ENCODE measurements around the gene HYKK. TPM values are rescaled to one million over a fixed set of nuclear protein-coding genes. Genes with fewer than 3 reads are reported as not detected.
A peak's percentile ranks its signal among the peaks of the same experiment; 100 is the strongest.

Gene HYKK
- total RNA-seq, 1 experiment from 2014 or later: 6.9 TPM

GRCh38 chr15:78502641-78503040 is 4.7 kb upstream of the HYKK start:
- Histone ChIP-seq H3K9me3 (ENCODE audit: insufficient read depth, low read depth) (no peaks in the 10 kb centered on the region), H3K4me1 (replicated peaks; ENCODE audit: insufficient read depth) (no peaks in the 10 kb centered on the region), H4K20me1 (ENCODE audit: insufficient read depth) (no peaks in the 10 kb centered on the region), H3F3A (ENCODE audit: insufficient read depth, low read depth) (peaks cover 21% of the 10 kb centered on the region; the same call in 1 of the 2 replicates), H3K27ac (no peak overlapping the region), H3K9me2 (ENCODE audit: insufficient read depth) (no peaks in the 10 kb centered on the region), H3K79me2 (ENCODE audit: low read depth) (no peaks in the 10 kb centered on the region), H2AFZ (no peak overlapping the region), H3K4me2 (no peak overlapping the region), H3K27me3 (ENCODE audit: insufficient read depth, low read depth) (no peaks in the 10 kb centered on the region), H3K36me3 (ENCODE audit: low read depth) (peaks cover 16% of the 10 kb centered on the region; the same call in 1 of the 2 replicates), H3K4me3 (no peak overlapping the region)
- DNase-seq: no peak
- POLR2A ChIA-PET (ENCODE audit: unreplicated experiment): no interaction called here
- CTCF ChIA-PET: no interaction called here
- TF ChIP-seq, protein P1, sequence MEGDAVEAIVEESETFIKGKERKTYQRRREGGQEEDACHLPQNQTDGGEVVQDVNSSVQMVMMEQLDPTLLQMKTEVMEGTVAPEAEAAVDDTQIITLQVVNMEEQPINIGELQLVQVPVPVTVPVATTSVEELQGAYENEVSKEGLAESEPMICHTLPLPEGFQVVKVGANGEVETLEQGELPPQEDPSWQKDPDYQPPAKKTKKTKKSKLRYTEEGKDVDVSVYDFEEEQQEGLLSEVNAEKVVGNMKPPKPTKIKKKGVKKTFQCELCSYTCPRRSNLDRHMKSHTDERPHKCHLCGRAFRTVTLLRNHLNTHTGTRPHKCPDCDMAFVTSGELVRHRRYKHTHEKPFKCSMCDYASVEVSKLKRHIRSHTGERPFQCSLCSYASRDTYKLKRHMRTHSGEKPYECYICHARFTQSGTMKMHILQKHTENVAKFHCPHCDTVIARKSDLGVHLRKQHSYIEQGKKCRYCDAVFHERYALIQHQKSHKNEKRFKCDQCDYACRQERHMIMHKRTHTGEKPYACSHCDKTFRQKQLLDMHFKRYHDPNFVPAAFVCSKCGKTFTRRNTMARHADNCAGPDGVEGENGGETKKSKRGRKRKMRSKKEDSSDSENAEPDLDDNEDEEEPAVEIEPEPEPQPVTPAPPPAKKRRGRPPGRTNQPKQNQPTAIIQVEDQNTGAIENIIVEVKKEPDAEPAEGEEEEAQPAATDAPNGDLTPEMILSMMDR (conservative IDR thresholded peaks at IDR 0.05): no peak
- TF ChIP-seq EZH2 (IDR thresholded peaks at IDR 0.05; ENCODE audit: low read depth): no peak
- BruUV-seq (replicated peaks): no TSS peak
- intact Hi-C loops (cut with micrococcal nuclease; ENCODE audit: unreplicated experiment): no loop called here

DNA sequence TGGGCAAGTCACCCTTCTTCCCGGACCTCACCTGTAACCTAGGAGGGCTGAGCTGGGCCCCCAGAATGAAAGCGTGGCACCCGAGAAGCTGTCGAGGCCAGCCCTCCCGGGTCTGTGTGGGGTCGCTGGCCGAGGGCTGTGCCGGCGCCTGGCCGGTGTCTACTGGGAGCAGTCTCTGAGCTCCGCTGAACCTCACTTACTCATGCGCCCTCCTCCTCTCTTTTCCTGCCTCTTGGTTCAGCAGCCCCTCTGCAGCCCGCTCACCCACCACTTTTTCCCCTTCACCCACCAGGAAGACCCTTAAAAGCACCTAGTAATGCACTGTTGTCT is 419 bp downstream of the HYKK start:
- Histone ChIP-seq H3K9me3 (ENCODE audit: insufficient read depth, low read depth) (no peaks in the 10 kb centered on the region), H2AFZ (peak overlapping the region; percentile 94), H3K36me3 (ENCODE audit: low read depth) (no peaks in the 10 kb centered on the region), H3K4me2 (peak overlapping the region; percentile 84), H4K20me1 (ENCODE audit: insufficient read depth) (no peaks in the 10 kb centered on the region), H3F3A (ENCODE audit: insufficient read depth, low read depth) (peaks cover 11% of the 10 kb centered on the region; the same call in 1 of the 2 replicates), H3K4me3 (peak overlapping the region; percentile 64), H3K9me2 (ENCODE audit: insufficient read depth) (no peaks in the 10 kb centered on the region), H3K27ac (no peak overlapping the region), H3K4me1 (replicated peaks; ENCODE audit: insufficient read depth) (no peaks in the 10 kb centered on the region), H3K27me3 (ENCODE audit: insufficient read depth, low read depth) (no peaks in the 10 kb centered on the region), H3K79me2 (ENCODE audit: low read depth) (no peaks in the 10 kb centered on the region)
- no TSS peak for BruUV-seq (replicated peaks)
- CTCF ChIA-PET: no interaction called here
- intact Hi-C loops (cut with micrococcal nuclease; ENCODE audit: unreplicated experiment): no loop called here
- DNase-seq: no peak
- POLR2A ChIA-PET (ENCODE audit: unreplicated experiment): interaction anchor here (0.6 kb wide), 1 partner anchor 376 kb away, joined by 8 read pairs; no protein-coding TSS in a partner anchor
- TF ChIP-seq EZH2 (IDR thresholded peaks at IDR 0.05; ENCODE audit: low read depth): no peak
- TF ChIP-seq, protein P1 (conservative IDR thresholded peaks at IDR 0.05): no peak

GRCh38 chr15:78508272-78508671 is 895 bp downstream of the HYKK start:
- BruUV-seq (replicated peaks): no TSS peak
- Histone ChIP-seq H3K4me2 (peak overlapping the region; percentile 84), H3K27ac (no peak overlapping the region), H3K4me1 (replicated peaks; ENCODE audit: insufficient read depth) (no peaks in the 10 kb centered on the region), H2AFZ (peak overlapping the region; percentile 94), H3K27me3 (ENCODE audit: insufficient read depth, low read depth) (no peaks in the 10 kb centered on the region), H3K79me2 (ENCODE audit: low read depth) (no peaks in the 10 kb centered on the region), H3K9me2 (ENCODE audit: insufficient read depth) (no peaks in the 10 kb centered on the region), H3K36me3 (ENCODE audit: low read depth) (no peaks in the 10 kb centered on the region), H3K9me3 (ENCODE audit: insufficient read depth, low read depth) (no peaks in the 10 kb centered on the region), H3F3A (ENCODE audit: insufficient read depth, low read depth) (peaks cover 11% of the 10 kb centered on the region; the same call in 1 of the 2 replicates), H4K20me1 (ENCODE audit: insufficient read depth) (no peaks in the 10 kb centered on the region), H3K4me3 (peak overlapping the region; percentile 64)
- ChIA-PET CTCF (interaction anchor here (0.7 kb wide), 1 partner anchor 832 kb away, joined by 3 read pairs; no protein-coding TSS in a partner anchor), POLR2A (ENCODE audit: unreplicated experiment) (interaction anchor here (0.6 kb wide), 1 partner anchor 376 kb away, joined by 8 read pairs; no protein-coding TSS in a partner anchor)
- TF ChIP-seq EZH2 (IDR thresholded peaks at IDR 0.05; ENCODE audit: low read depth): no peak
- TF ChIP-seq, protein P1 (conservative IDR thresholded peaks at IDR 0.05): no peak
- intact Hi-C loops (cut with micrococcal nuclease; ENCODE audit: unreplicated experiment): no loop called here
- no peak for DNase-seq

All from PC-9 (cell line).